GM18507 (cell line): Measurements from ENCODE around the gene DCAF8L1.
"Not testable (repeated sequence)": the region's sequence is repeated elsewhere in the genome, so short reads cannot be mapped to it uniquely, and the experiment has no call there.

ENCODE experiments used
- DNase-seq: peaks from one replicate; pipeline ENCODE4 v3.0.0; 2011; ENCODE audit warnings: low read depth; ENCODE audit not compliant: insufficient read length; ENCODE audit errors: extremely low spot score
- FAIRE-seq: peaks from 2 replicates; lab custom pipeline; 2011; peaks lifted over from hg19 to GRCh38; lab: Jason Lieb, UNC

Gene DCAF8L1

GRCh38 chrX:27981349-27981748 is at the start of gene DCAF8L1:
Gene DCAF8L1 (minus strand): TSS chrX:27981449. CDS start chrX:27981334, 115 bp downstream.
- DNase-seq (no peak), FAIRE-seq (no peak)

GRCh38 chrX:28022371-28022770 is 41.1 kb upstream of the DCAF8L1 start:
- no peak for FAIRE-seq
- DNase-seq: no peak

GRCh38 chrX:28016823-28017222 is 35.6 kb upstream of the DCAF8L1 start:
- DNase-seq: no peak
- FAIRE-seq: no peak

GRCh38 chrX:28015993-28016392 is 34.7 kb upstream of the DCAF8L1 start:
- no peak for FAIRE-seq
- DNase-seq: no peak

GRCh38 chrX:28010875-28011274 is 29.6 kb upstream of the DCAF8L1 start:
- DNase-seq (no peak), FAIRE-seq (no peak)

GRCh38 chrX:27998666-27999065 is 17.4 kb upstream of the DCAF8L1 start:
- FAIRE-seq: no peak
- DNase-seq: no peak

- no peak for DNase-seq
- FAIRE-seq: no peak
These were observed 16.4 kb upstream of the DCAF8L1 start for GRCh38 chrX:27997622-27998021.

GRCh38 chrX:27996132-27996531 is 14.9 kb upstream of the DCAF8L1 start:
- FAIRE-seq (no peak), DNase-seq (no peak)

GRCh38 chrX:27995611-27996010 is 14.4 kb upstream of the DCAF8L1 start:
- DNase-seq: no peak
- no peak for FAIRE-seq

- FAIRE-seq (no peak), DNase-seq (no peak)
These were observed 6.8 kb upstream of the DCAF8L1 start for GRCh38 chrX:27987862-27988646.

- not testable (repeated sequence) for DNase-seq, FAIRE-seq
These were observed 4.3 kb downstream of the DCAF8L1 start for GRCh38 chrX:27976934-27977333.

GRCh38 chrX:27976284-27976683 is 5.0 kb downstream of the DCAF8L1 start:
- FAIRE-seq (no peak), DNase-seq (no peak)

- FAIRE-seq (no peak), DNase-seq (no peak)
These were observed 12.4 kb downstream of the DCAF8L1 start for GRCh38 chrX:27968878-27969277.

- no peak for FAIRE-seq
- no peak for DNase-seq
These were observed 12.9 kb downstream of the DCAF8L1 start for GRCh38 chrX:27968352-27968751.

GRCh38 chrX:27966955-27967354 is 14.3 kb downstream of the DCAF8L1 start:
- DNase-seq: no peak

GRCh38 chrX:27966492-27966891 is 14.8 kb downstream of the DCAF8L1 start:
- FAIRE-seq: no peak
- no peak for DNase-seq

More at GRCh38 chrX:27966955-27967354, 14.3 kb downstream of the DCAF8L1 start:
- FAIRE-seq: no peak

GRCh38 chrX:27965348-27965747 is 15.9 kb downstream of the DCAF8L1 start:
- FAIRE-seq, DNase-seq: not testable (repeated sequence)

- FAIRE-seq (no peak), DNase-seq (no peak)
These were observed 16.8 kb downstream of the DCAF8L1 start for GRCh38 chrX:27964432-27964831.

- not testable (repeated sequence) for DNase-seq, FAIRE-seq
These were observed 20.8 kb downstream of the DCAF8L1 start for GRCh38 chrX:27960410-27960809.

- DNase-seq: no peak
- FAIRE-seq: no peak
These were observed 28.1 kb downstream of the DCAF8L1 start for GRCh38 chrX:27953171-27953570.

GRCh38 chrX:27933361-27933760 is 47.9 kb downstream of the DCAF8L1 start:
- DNase-seq (no peak), FAIRE-seq (no peak)
